Measurements from ENCODE around the gene ARHGAP24. TPM values are rescaled to one million over a fixed set of nuclear protein-coding genes. Genes with fewer than 3 reads are reported as not detected.

ARHGAP24 gene
- total RNA-seq, 1 experiment from 2014 or later, result 34.6 TPM

GRCh38 chr4:85784947-85785346 is 310.0 kb downstream of the ARHGAP24 start:
- no peak overlapping the region for H3K4me3 ChIP-seq
- H3K36me3 ChIP-seq, result no peaks in the 10 kb centered on the region
- DNase-seq, result no peak
- no peaks in the 10 kb centered on the region; the same call in 1 of the 2 replicates for H3K9me3 ChIP-seq (replicated peaks)
- H3K27me3 ChIP-seq, result no peaks in the 10 kb centered on the region
- H3K4me1 ChIP-seq, result peaks cover 7% of the 10 kb centered on the region
- H3K27ac ChIP-seq, result no peak overlapping the region

- Histone ChIP-seq H3K27me3 (no peaks in the 10 kb centered on the region), H3K4me1 (peaks cover 7% of the 10 kb centered on the region), H3K4me3 (no peak overlapping the region), H3K9me3 (replicated peaks) (no peaks in the 10 kb centered on the region; the same call in 1 of the 2 replicates), H3K36me3 (no peaks in the 10 kb centered on the region), H3K27ac (no peak overlapping the region)
- DNase-seq, result peak in 1 of 2 experiments; percentile 36
Observed at GRCh38 chr4:85787133-85787532, 312.2 kb downstream of the ARHGAP24 start.

GRCh38 chr4:85788604-85789003 is 313.7 kb downstream of the ARHGAP24 start:
- H3K27ac ChIP-seq, result no peak overlapping the region
- no peak for DNase-seq

GRCh38 chr4:85789241-85789640 is 314.3 kb downstream of the ARHGAP24 start:
- peaks cover 12% of the 10 kb centered on the region for H3K4me1 ChIP-seq
- H3K36me3 ChIP-seq, result no peaks in the 10 kb centered on the region
- no peak for DNase-seq
- H3K4me3 ChIP-seq, result no peak overlapping the region
- no peaks in the 10 kb centered on the region for H3K27me3 ChIP-seq
- no peak overlapping the region for H3K27ac ChIP-seq
- no peaks in the 10 kb centered on the region; the same call in 1 of the 2 replicates for H3K9me3 ChIP-seq (replicated peaks)

More at GRCh38 chr4:85788604-85789003, 313.7 kb downstream of the ARHGAP24 start:
- H3K9me3 ChIP-seq (replicated peaks), result no peaks in the 10 kb centered on the region; the same call in 1 of the 2 replicates
- peaks cover 11% of the 10 kb centered on the region for H3K4me1 ChIP-seq
- H3K4me3 ChIP-seq, result no peak overlapping the region
- H3K36me3 ChIP-seq, result no peaks in the 10 kb centered on the region
- H3K27me3 ChIP-seq, result no peaks in the 10 kb centered on the region

- no peak for DNase-seq
- Histone ChIP-seq H3K27ac (no peak overlapping the region), H3K36me3 (no peaks in the 10 kb centered on the region)
Observed at GRCh38 chr4:85790582-85790981, 315.6 kb downstream of the ARHGAP24 start.

GRCh38 chr4:85792376-85793232 is 317.7 kb downstream of the ARHGAP24 start:
- DNase-seq, result no peak
- Histone ChIP-seq H3K9me3 (replicated peaks) (no peaks in the 10 kb centered on the region; the same call in 1 of the 2 replicates), H3K27ac (no peak overlapping the region), H3K36me3 (no peaks in the 10 kb centered on the region), H3K4me3 (no peak overlapping the region), H3K4me1 (0 out of 2 replicates have a peak, but pooled peaks cover 4% of the 10 kb centered on the region), H3K27me3 (no peaks in the 10 kb centered on the region)

More at GRCh38 chr4:85790582-85790981, 315.6 kb downstream of the ARHGAP24 start:
- Histone ChIP-seq H3K9me3 (replicated peaks) (no peaks in the 10 kb centered on the region; the same call in 1 of the 2 replicates), H3K27me3 (no peaks in the 10 kb centered on the region), H3K4me3 (no peak overlapping the region), H3K4me1 (peaks cover 12% of the 10 kb centered on the region)

- Histone ChIP-seq H3K27me3 (no peaks in the 10 kb centered on the region), H3K4me1 (0 out of 2 replicates have a peak, but pooled peaks cover 4% of the 10 kb centered on the region), H3K27ac (no peak overlapping the region), H3K9me3 (replicated peaks) (peaks cover 3% of the 10 kb centered on the region), H3K4me3 (no peak overlapping the region), H3K36me3 (no peaks in the 10 kb centered on the region)
- DNase-seq, result no peak
Observed at GRCh38 chr4:85793233-85793585, 318.3 kb downstream of the ARHGAP24 start.

GRCh38 chr4:85798012-85798770 is 323.2 kb downstream of the ARHGAP24 start:
- Histone ChIP-seq H3K27ac (no peak overlapping the region), H3K4me1 (0 out of 2 replicates have a peak, but pooled peaks cover 4% of the 10 kb centered on the region), H3K4me3 (no peak overlapping the region), H3K9me3 (replicated peaks) (peaks cover 12% of the 10 kb centered on the region), H3K36me3 (no peaks in the 10 kb centered on the region), H3K27me3 (no peaks in the 10 kb centered on the region)
- DNase-seq, result no peak

- H3K27me3 ChIP-seq, result no peaks in the 10 kb centered on the region
- no peak overlapping the region for H3K27ac ChIP-seq
- no peaks in the 10 kb centered on the region; the same call in 1 of the 2 replicates for H3K36me3 ChIP-seq
- no peaks in the 10 kb centered on the region for H3K4me1 ChIP-seq
- no peak overlapping the region for H3K4me3 ChIP-seq
- no peak for DNase-seq
- H3K9me3 ChIP-seq (replicated peaks), result peaks cover 2% of the 10 kb centered on the region; the same call in 1 of the 2 replicates
Observed at GRCh38 chr4:85803856-85804255, 328.9 kb downstream of the ARHGAP24 start.

GRCh38 chr4:85805891-85806290 is 330.9 kb downstream of the ARHGAP24 start:
- no peak for DNase-seq
- Histone ChIP-seq H3K36me3 (no peaks in the 10 kb centered on the region; the same call in 1 of the 2 replicates), H3K27me3 (no peaks in the 10 kb centered on the region), H3K4me1 (no peaks in the 10 kb centered on the region), H3K27ac (no peak overlapping the region), H3K4me3 (no peak overlapping the region), H3K9me3 (replicated peaks) (no peaks in the 10 kb centered on the region)

GRCh38 chr4:85806334-85806733 is 331.4 kb downstream of the ARHGAP24 start:
- H3K27ac ChIP-seq, result no peak overlapping the region
- no peaks in the 10 kb centered on the region; the same call in 1 of the 2 replicates for H3K36me3 ChIP-seq
- no peaks in the 10 kb centered on the region for H3K27me3 ChIP-seq
- H3K4me1 ChIP-seq, result no peaks in the 10 kb centered on the region
- no peaks in the 10 kb centered on the region for H3K9me3 ChIP-seq (replicated peaks)
- DNase-seq, result no peak
- no peak overlapping the region for H3K4me3 ChIP-seq

- H3K9me3 ChIP-seq (replicated peaks), result no peaks in the 10 kb centered on the region
- no peak overlapping the region for H3K27ac ChIP-seq
- no peaks in the 10 kb centered on the region for H3K4me1 ChIP-seq
- H3K36me3 ChIP-seq, result no peaks in the 10 kb centered on the region; the same call in 1 of the 2 replicates
- DNase-seq, result no peak
- no peaks in the 10 kb centered on the region for H3K27me3 ChIP-seq
- no peak overlapping the region for H3K4me3 ChIP-seq
Observed at GRCh38 chr4:85807247-85807950, 332.4 kb downstream of the ARHGAP24 start.

- no peak overlapping the region for H3K4me3 ChIP-seq
- H3K27ac ChIP-seq, result no peak overlapping the region
- H3K9me3 ChIP-seq (replicated peaks), result no peaks in the 10 kb centered on the region
- H3K4me1 ChIP-seq, result no peaks in the 10 kb centered on the region
- DNase-seq, result no peak
- H3K36me3 ChIP-seq, result no peaks in the 10 kb centered on the region; the same call in 1 of the 2 replicates
- no peaks in the 10 kb centered on the region for H3K27me3 ChIP-seq
Observed at GRCh38 chr4:85808104-85808503, 333.2 kb downstream of the ARHGAP24 start.

- no peaks in the 10 kb centered on the region; the same call in 1 of the 2 replicates for H3K36me3 ChIP-seq
- H3K27ac ChIP-seq, result no peak overlapping the region
- H3K4me1 ChIP-seq, result no peaks in the 10 kb centered on the region
- no peaks in the 10 kb centered on the region for H3K9me3 ChIP-seq (replicated peaks)
- H3K27me3 ChIP-seq, result no peaks in the 10 kb centered on the region
- no peak for DNase-seq
- H3K4me3 ChIP-seq, result no peak overlapping the region
Observed at GRCh38 chr4:85808864-85809263, 333.9 kb downstream of the ARHGAP24 start.
